Effector memory CD8-positive, alpha-beta T cell (primary cell): ENCODE measurements around the gene RILPL1.
A peak's percentile ranks its signal among the peaks of the same experiment; 100 is the strongest.
"Not testable (repeated sequence)": the region's sequence is repeated elsewhere in the genome, so short reads cannot be mapped to it uniquely, and the experiment has no call there.

Experiments used
- ATAC-seq: fragments of 150-1000 bp; cut with Tn5 transposase; replicated peaks from 2 replicates; pipeline ENCODE4 v1.10.0; 2021; ENCODE audit warnings: mild to moderate bottlenecking, moderate library complexity
- DNase-seq, 3 experiments: peaks; one replicate each; pipeline ENCODE4 v3.0.0; 2021
- H3K27ac Mint-ChIP-seq, 2 donors: one replicate each; pipeline ENCODE4 v1.8.0; 2022; ENCODE audit warnings: mild to moderate bottlenecking in 2 of 2, mixed read lengths in 2 of 2, moderate library complexity in 2 of 2
- H3K27me3 Mint-ChIP-seq, 2 donors: one replicate each; pipeline ENCODE4 v1.8.0; 2022; ENCODE audit warnings: mixed read lengths in 2 of 2
- H3K36me3 Mint-ChIP-seq: one replicate; pipeline ENCODE4 v1.8.0; 2022; ENCODE audit warnings: mild to moderate bottlenecking, moderate library complexity, mixed read lengths; ENCODE audit not compliant: insufficient read depth
- H3K4me1 Mint-ChIP-seq, 2 donors: one replicate each; pipeline ENCODE4 v1.8.0; 2022; ENCODE audit warnings: low read depth in 2 of 2, mixed read lengths in 2 of 2
- H3K4me3 Mint-ChIP-seq, 2 donors: one replicate each; pipeline ENCODE4 v1.8.0; 2022; ENCODE audit warnings: mild to moderate bottlenecking in 2 of 2, mixed read lengths in 2 of 2, moderate library complexity in 2 of 2
- H3K9me3 Mint-ChIP-seq, 2 donors: one replicate each; pipeline ENCODE4 v1.8.0; 2022; ENCODE audit warnings: mixed read lengths in 2 of 2
- total RNA-seq, 9 experiments: gene quantifications; one replicate each; lab custom pipeline; 2026; lab: John Stamatoyannopoulos, UW

RILPL1 gene, protein sequence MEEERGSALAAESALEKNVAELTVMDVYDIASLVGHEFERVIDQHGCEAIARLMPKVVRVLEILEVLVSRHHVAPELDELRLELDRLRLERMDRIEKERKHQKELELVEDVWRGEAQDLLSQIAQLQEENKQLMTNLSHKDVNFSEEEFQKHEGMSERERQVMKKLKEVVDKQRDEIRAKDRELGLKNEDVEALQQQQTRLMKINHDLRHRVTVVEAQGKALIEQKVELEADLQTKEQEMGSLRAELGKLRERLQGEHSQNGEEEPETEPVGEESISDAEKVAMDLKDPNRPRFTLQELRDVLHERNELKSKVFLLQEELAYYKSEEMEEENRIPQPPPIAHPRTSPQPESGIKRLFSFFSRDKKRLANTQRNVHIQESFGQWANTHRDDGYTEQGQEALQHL
- 1.3 to 9.0 (median 4.2) reads per million in 9 experiments for total RNA-seq

DNA sequence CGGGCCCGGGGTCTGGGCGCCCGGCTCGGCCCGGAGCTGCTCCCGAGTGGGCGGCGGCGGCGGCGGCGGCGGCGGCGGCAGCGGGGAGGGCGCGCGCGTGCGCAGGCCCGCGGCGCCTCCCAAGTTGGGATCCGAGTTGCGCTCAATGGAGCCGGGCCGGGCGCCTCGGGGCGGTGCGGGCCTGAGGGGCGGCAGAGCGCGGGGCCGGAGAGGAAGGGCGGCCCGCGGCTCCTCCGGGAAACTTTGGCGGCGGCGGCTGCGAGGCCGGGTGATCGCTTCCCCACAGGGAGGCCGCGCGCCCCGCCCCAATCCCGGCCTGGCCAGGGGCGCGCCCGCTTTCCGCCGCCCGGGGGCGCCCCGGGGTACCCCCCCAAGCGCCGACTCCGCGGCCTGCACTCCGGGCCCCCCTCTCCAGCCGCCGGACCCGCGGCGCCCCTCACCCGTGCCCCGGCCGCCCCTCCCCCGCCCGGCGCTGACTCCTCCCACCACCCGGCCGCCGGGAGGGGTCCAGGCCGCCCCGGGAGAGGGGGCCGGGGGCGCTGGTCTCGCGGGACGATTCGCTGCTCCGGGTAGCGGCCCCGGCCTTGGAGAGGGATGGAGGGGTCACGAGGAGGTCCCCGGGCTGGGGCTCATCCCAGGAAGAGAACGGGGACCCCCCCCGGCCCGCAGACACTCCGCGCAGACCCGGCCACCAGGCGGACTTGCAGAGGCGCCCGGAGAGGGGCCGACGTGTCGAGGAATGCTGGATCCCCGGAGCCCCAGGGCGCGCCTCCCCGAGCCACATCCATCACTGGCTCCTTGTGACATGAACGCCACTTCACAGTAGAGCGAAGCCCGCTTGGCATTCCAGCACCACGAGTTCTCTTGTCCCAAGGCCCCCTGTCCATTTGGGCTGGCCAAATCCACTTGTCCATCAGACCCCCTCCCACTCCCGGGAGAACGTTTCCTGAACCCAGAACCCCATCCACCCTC, at the start of gene RILPL1:
RILPL1 (minus strand) TSS at position 48 of the 972 bp plus-strand sequence. CDS start 237 bp downstream, outside the sequence.
- H3K4me1 Mint-ChIP-seq: peaks cover 12 to 21% of the 10 kb centered on the region in 2 donors
- no peaks in the 10 kb centered on the region for H3K27me3 Mint-ChIP-seq
- no peaks in the 10 kb centered on the region for H3K9me3 Mint-ChIP-seq
- DNase-seq: peak in 2 of 3 experiments; percentile 37 to 43
- H3K36me3 Mint-ChIP-seq: no peaks in the 10 kb centered on the region
- ATAC-seq: peak; percentile 82
- H3K27ac Mint-ChIP-seq: peak within 1 kb of the TSS; percentile 19 to 30
- peak within 1 kb of the TSS; percentile 77 to 81 for H3K4me3 Mint-ChIP-seq

DNA sequence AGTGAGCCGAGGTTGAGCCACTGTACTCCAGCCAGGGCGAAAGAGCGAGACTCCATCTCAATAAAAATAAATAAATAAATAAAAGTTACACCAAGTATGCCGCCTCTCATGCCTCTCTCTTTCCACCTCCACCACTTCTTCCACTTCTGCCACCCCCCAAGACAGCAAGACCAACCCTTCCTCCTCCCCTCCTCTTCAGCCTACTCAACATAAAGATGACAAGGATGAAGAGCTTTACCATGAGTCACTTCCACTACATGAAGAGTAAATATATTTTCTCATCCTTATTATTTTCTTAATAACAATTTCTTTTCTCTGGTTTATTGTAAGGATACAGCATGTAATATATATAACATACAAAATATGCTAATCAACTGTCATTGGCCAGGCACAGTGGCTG, 47.3 kb upstream of the RILPL1 start:
- ATAC-seq (no peak), DNase-seq (no peak)
- no peaks in the 10 kb centered on the region for H3K9me3 Mint-ChIP-seq
- no peak overlapping the region for H3K27ac Mint-ChIP-seq
- peaks cover 21% of the 10 kb centered on the region for H3K36me3 Mint-ChIP-seq
- no peaks in the 10 kb centered on the region for H3K27me3 Mint-ChIP-seq
- peaks cover 17 to 19% of the 10 kb centered on the region in 2 donors for H3K4me1 Mint-ChIP-seq
- H3K4me3 Mint-ChIP-seq: no peak overlapping the region

DNA sequence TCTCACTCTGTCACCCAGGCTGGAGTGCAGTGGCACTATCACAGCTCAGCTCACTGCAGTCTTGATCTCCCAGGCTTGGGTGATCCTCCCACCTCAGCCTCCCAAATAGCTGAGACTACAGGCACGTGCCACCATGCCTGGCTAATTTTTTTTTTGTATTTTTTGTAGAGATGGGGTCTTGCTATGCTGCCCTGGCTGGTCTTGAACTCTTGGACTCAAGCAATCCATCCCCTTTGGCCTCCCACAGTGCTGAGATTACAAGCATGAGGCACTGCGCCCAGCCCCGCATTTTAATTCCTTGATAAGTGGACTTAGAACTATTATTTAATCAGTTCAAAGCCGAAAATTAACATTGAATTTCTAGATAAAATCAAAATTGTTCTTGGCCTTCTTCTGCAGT, 45.3 kb upstream of the RILPL1 start:
- not testable (repeated sequence) for DNase-seq, ATAC-seq, H3K27me3 Mint-ChIP-seq, H3K27ac Mint-ChIP-seq, H3K4me3 Mint-ChIP-seq, H3K9me3 Mint-ChIP-seq, H3K36me3 Mint-ChIP-seq
- H3K4me1 Mint-ChIP-seq: peaks cover 11 to 12% of the 10 kb centered on the region in 2 donors

DNA sequence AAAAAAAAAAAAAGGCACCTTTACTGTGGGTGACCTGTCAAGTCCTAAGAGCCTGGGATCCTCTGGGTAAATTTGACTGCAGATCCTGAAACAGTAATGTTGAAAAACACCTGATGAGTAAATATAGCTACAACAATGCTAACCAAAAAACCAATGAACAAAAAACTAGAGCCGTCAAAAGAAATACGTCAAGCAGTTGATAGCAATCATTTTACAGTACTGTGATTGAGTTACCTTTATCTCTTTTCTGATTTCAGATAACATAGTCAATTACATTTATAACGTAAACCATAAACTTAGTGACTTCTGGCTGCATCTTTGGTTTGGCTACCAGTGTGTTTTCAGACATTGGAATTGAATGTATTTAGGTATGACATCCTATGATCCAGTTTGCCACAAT, 44.7 kb upstream of the RILPL1 start:
- DNase-seq: no peak
- no peak for ATAC-seq
- H3K36me3 Mint-ChIP-seq: peaks cover 1% of the 10 kb centered on the region
- peaks cover 11 to 12% of the 10 kb centered on the region in 2 donors for H3K4me1 Mint-ChIP-seq
- no peaks in the 10 kb centered on the region for H3K27me3 Mint-ChIP-seq
- no peaks in the 10 kb centered on the region for H3K9me3 Mint-ChIP-seq
- no peak overlapping the region for H3K27ac Mint-ChIP-seq
- no peak overlapping the region for H3K4me3 Mint-ChIP-seq

DNA sequence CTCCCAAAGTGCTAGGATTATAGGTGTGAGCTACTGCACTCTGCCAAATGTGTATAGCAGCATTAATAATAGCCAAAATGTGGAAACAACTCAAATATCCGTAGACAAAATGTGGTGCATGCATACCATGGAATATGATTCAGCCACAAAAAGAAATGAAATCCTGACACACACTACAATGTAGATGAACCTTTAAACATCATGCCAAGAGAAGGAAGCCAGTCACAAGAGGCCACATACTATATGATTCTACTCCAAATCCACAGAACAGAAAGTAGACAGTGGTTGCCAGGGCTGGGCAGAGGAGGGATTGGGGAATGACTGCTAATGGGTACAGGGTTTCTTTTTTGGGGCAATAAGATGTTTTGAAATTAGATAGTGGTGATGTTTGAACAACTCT, 43.1 kb upstream of the RILPL1 start:
- DNase-seq: no peak
- Mint-ChIP-seq H3K27me3 (peaks cover 0 to under 1% of the 10 kb centered on the region in 2 donors), H3K9me3 (no peaks in the 10 kb centered on the region), H3K36me3 (peaks cover 3% of the 10 kb centered on the region), H3K4me3 (no peak overlapping the region), H3K4me1 (no peaks in the 10 kb centered on the region), H3K27ac (no peak overlapping the region)
- no peak for ATAC-seq

DNA sequence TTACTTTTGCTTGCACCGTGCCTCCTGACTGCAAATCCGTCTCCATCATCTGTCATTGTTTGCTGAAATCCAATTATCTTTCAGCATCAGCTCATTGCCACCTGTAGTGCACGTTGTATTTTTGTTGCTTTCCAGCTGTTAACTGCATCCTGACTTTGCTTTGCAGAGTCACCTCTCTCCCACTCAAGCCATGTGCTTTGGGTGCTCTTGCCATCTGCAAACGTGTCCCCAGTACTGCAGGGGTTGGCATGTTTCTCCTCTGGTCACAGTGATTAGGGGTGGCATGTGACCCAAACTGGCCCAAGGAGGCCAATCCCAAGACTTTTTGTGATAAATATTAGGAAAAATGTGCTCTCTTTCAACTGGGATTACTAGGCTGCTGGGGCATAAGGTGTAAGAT, 40.4 kb upstream of the RILPL1 start:
- DNase-seq (no peak), ATAC-seq (no peak)
- no peak overlapping the region for H3K27ac Mint-ChIP-seq
- H3K36me3 Mint-ChIP-seq: peaks cover 3% of the 10 kb centered on the region
- H3K4me1 Mint-ChIP-seq: peaks cover 0 to 2% of the 10 kb centered on the region in 2 donors
- no peaks in the 10 kb centered on the region for H3K9me3 Mint-ChIP-seq
- peaks cover 11 to 17% of the 10 kb centered on the region in 2 donors for H3K27me3 Mint-ChIP-seq
- H3K4me3 Mint-ChIP-seq: no peak overlapping the region

DNA sequence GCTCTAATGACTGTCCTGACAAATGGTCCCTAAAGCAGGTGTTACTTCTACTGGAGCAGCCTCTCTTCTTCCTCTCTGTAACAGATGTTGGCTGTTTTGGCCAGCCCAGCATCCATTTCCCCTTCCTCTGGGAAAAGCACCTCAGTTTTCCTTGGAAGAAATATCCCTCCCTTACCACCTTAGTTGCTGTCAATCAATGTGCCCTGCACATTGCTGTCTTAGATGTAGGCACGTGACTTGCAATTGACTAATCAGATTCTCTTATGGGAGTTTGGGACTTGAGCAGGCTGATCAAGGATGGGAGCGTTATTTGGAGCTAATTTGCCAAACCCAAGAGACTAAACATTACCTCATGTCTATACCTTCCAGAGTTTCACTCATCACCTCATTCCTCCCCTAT, 38.9 kb upstream of the RILPL1 start:
- no peak overlapping the region for H3K4me3 Mint-ChIP-seq
- ATAC-seq: no peak
- no peaks in the 10 kb centered on the region for H3K9me3 Mint-ChIP-seq
- peaks cover 12 to 20% of the 10 kb centered on the region in 2 donors for H3K27me3 Mint-ChIP-seq
- no peak overlapping the region for H3K27ac Mint-ChIP-seq
- peaks cover 0 to 2% of the 10 kb centered on the region in 2 donors for H3K4me1 Mint-ChIP-seq
- H3K36me3 Mint-ChIP-seq: peaks cover 3% of the 10 kb centered on the region
- no peak for DNase-seq

DNA sequence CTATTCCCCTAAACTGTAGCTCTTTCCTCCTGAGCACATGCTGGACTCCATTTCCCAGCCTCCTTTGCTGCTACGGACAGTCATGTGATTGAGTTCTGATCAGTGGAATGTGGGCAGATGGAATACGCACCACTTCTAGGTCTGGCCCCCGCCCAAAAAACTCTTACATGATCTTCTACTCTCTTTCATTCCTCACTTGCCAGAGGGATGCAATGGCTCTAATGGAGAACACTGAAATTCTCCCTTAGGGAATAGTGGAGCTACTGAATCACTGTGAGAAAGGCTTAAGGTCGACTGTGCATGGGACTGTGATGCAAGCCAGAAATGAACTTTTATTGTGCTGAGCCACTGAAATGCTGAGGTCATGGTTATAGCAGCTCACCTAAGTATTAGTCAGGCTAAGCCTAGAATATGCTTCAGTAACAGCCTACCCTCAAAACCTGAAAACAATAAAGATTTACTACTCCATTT, 37.9 kb upstream of the RILPL1 start:
- H3K9me3 Mint-ChIP-seq: no peaks in the 10 kb centered on the region
- peaks cover 0 to 2% of the 10 kb centered on the region in 2 donors for H3K4me1 Mint-ChIP-seq
- H3K27ac Mint-ChIP-seq: no peak overlapping the region
- peaks cover 16 to 21% of the 10 kb centered on the region in 2 donors for H3K27me3 Mint-ChIP-seq
- DNase-seq (no peak), ATAC-seq (no peak)
- peaks cover 6% of the 10 kb centered on the region for H3K36me3 Mint-ChIP-seq
- H3K4me3 Mint-ChIP-seq: no peak overlapping the region

DNA sequence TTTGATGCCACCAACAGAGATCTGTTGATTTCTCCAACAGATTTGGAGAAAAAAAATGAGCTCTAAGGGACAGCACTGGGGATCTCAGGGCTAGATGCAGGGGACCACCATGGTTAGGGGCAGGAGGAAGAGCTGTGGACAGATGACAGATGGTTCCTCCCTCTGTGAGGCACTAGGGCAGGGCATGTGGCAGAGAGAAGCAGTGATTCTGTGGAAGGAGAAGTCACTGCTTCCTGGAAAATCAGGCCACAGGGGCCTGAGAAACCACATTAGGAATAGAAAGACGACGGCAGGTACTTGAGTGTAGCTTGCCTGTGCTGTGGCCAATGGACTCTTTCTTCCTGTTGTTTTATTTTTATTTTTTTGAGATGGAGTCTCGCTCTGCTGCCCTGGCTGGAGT, 25.9 kb upstream of the RILPL1 start:
- no peak for ATAC-seq

DNA sequence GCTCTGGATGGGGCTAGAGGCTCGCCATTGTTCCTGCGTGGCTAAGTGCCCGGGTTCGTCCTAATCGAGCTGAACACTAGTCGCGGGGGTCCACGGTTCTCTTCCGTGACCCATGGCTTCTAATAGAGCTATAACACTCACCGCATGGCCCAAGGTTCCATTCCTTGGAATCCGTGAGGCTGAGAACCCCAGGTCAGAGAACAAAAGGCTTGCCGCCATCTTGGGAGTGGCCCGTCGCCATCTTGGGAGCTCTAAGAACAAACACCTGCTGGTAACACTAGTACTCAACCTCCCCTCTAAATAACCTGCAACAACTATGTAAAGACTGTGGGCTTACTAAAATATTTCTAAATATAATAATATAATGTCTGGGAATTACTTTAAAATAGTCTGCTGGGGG, 25.0 kb upstream of the RILPL1 start:
- DNase-seq, H3K4me3 Mint-ChIP-seq, H3K36me3 Mint-ChIP-seq, H3K9me3 Mint-ChIP-seq, ATAC-seq, H3K4me1 Mint-ChIP-seq, H3K27ac Mint-ChIP-seq: not testable (repeated sequence)
- peaks cover 0 to 15% of the 10 kb centered on the region in 2 donors for H3K27me3 Mint-ChIP-seq

More for the DNA sequence above, 25.9 kb upstream of the RILPL1 start:
- no peak for DNase-seq
- peaks cover 0 to 15% of the 10 kb centered on the region in 2 donors for H3K27me3 Mint-ChIP-seq
- no peaks in the 10 kb centered on the region for H3K9me3 Mint-ChIP-seq
- no peaks in the 10 kb centered on the region for H3K36me3 Mint-ChIP-seq
- H3K4me3 Mint-ChIP-seq: no peak overlapping the region
- no peak overlapping the region for H3K27ac Mint-ChIP-seq
- no peaks in the 10 kb centered on the region for H3K4me1 Mint-ChIP-seq

DNA sequence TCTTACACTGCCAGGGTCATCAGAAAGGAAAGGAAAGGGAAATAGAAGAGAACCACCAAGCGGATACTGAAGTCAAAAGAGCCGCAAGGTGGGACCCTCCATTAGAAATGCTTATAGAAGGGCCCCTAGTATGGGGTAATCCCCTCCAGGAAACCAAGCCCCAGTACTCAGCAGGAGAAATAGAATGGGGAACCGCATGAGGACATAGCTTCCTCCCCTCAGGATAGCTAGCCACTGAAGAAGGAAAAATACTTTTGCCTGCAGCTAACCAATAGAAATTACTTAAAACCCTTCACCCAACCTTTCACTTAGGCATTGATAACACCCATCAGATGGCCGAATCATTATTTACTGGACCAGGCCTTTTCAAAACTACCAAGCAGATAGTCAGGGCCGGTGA, 21.3 kb upstream of the RILPL1 start:
- not testable (repeated sequence) for DNase-seq, H3K27ac Mint-ChIP-seq, ATAC-seq, H3K9me3 Mint-ChIP-seq, H3K36me3 Mint-ChIP-seq, H3K4me1 Mint-ChIP-seq, H3K4me3 Mint-ChIP-seq
- peaks cover 7 to 17% of the 10 kb centered on the region in 2 donors for H3K27me3 Mint-ChIP-seq

DNA sequence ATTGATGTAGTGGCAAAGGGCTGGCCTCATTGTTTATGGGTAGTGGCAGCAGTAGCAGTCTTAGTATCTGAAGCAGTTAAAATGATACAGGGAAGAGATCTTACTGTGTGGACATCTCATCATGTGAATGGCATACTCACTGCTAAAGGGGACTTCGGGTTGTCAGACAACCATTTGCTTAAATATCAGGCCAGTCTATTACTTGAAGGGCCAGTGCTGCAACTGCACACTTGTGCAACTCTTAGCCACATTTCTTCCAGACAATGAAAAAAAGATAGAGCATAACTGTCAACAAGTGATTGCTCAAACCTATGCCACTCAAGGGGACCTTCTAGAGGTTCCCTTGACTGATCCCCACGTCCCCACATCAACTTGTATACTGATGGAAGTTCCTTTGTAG, 20.6 kb upstream of the RILPL1 start:
- H3K9me3 Mint-ChIP-seq, H3K27ac Mint-ChIP-seq, H3K4me1 Mint-ChIP-seq, ATAC-seq, H3K4me3 Mint-ChIP-seq, DNase-seq, H3K36me3 Mint-ChIP-seq: not testable (repeated sequence)
- peaks cover 11 to 15% of the 10 kb centered on the region in 2 donors for H3K27me3 Mint-ChIP-seq

DNA sequence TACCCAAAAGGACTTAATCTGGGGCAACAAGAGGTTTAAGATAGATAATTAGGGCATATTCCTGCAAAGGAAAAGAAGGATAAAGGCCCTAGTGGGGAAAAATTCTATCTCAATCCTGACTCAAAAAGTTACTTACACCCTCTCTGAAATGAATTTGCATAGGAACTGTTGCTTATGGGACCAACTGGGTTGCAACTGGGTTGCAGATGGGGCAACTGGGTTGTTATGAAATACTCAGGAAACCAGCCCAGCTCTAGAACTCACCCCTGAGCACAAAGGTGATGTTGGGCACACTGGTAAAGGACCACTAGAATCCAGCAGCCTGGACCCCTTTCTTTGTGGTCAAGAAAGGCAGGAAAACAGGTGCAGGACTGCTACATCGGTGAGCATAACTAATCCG, 17.2 kb upstream of the RILPL1 start:
- no peak overlapping the region for H3K4me3 Mint-ChIP-seq
- no peaks in the 10 kb centered on the region for H3K4me1 Mint-ChIP-seq
- ATAC-seq: no peak
- no peak overlapping the region for H3K27ac Mint-ChIP-seq
- peaks cover 11 to 20% of the 10 kb centered on the region in 2 donors for H3K27me3 Mint-ChIP-seq
- H3K9me3 Mint-ChIP-seq: no peaks in the 10 kb centered on the region
- peaks cover 4% of the 10 kb centered on the region for H3K36me3 Mint-ChIP-seq
- no peak for DNase-seq
